K562 (cell line): ENCODE results near the gene NDUFB8. TPM values are rescaled to one million over a fixed set of nuclear protein-coding genes. Genes with fewer than 3 reads are reported as not detected.

Experiments
- ATAC-seq: fragments of 200-7000 bp; cut with Tn5 transposase; 3 replicates; pipeline ENCODE4 v1.9.1; 2020; ENCODE audit warnings: moderate library complexity
- BruUV-seq: library from RNA; stranded (reverse); fragments of 400-500 nt; replicated peaks from 2 replicates; lab custom pipeline; 2021; lab: Mats Ljungman, UMichigan
- CTCF ChIA-PET: fragments of 300-600 bp; formaldehyde crosslinking; extraction: SDS; loops from one replicate; lab custom pipeline; 2021; ENCODE audit warnings: low intra/inter-chr PET ratio; lab: Yijun Ruan, JAX
- POLR2A ChIA-PET: fragments of 300-600, 350-650 bp; sonication (Branson Sonifier 250); formaldehyde crosslinking; extraction: SDS; loops from one replicate; lab custom pipeline; 2021; ENCODE audit warnings: antibody characterized with exemption, inconsistent platforms; lab: Yijun Ruan, JAX
- DNase-seq, 4 experiments: peaks; one replicate each; pipeline versions ENCODE4 v3.0.0 to v3.0.0-alpha.2; 2011 to 2018; ENCODE audit warnings: low spot score in 3 of 4, mixed read lengths in 3 of 4; ENCODE audit errors: extremely low read depth in 1 of 4
- FAIRE-seq: peaks from 2 replicates; lab custom pipeline; 2011; peaks lifted over from hg19 to GRCh38; lab: Jason Lieb, UNC
- H2AFZ ChIP-seq: 2 replicates; pipeline ENCODE4 v1.6.0; 2011; ENCODE audit warnings: low read depth, low read length, control low read depth, inconsistent platforms
- H3K27ac ChIP-seq: fragments of 200-600 bp; 3 replicates; pipeline ENCODE4 v1.8.0; 2011; ENCODE audit warnings: low read depth, mild to moderate bottlenecking, control low read depth, inconsistent platforms, low read length, moderate library complexity, mixed read lengths; ENCODE audit errors: extremely low read depth
- H3K27me3 ChIP-seq, 2 experiments: fragments of 300-600 bp in 1 of 2; 2 replicates in 1 of 2; 3 replicates in 1 of 2; pipeline versions ENCODE4 v1.6.0 to v1.8.0; 2011; ENCODE audit warnings: inconsistent platforms in 2 of 2, low read length in 2 of 2, mild to moderate bottlenecking in 1 of 2, mixed read lengths in 1 of 2, moderate library complexity in 1 of 2; ENCODE audit not compliant: control insufficient read depth in 2 of 2, insufficient read depth in 2 of 2
- H3K36me3 ChIP-seq: fragments of 300-600 bp; 3 replicates; pipeline ENCODE4 v1.8.0; 2011; ENCODE audit warnings: mild to moderate bottlenecking, low read length, inconsistent platforms; ENCODE audit not compliant: control insufficient read depth, insufficient read depth
- H3K4me1 ChIP-seq, 2 experiments: fragments of 200-600 bp in 1 of 2; replicated peaks in 1 of 2; 2 replicates in 1 of 2; 3 replicates in 1 of 2; pipeline versions ENCODE4 v1.5.1 to v1.8.0; 2011; ENCODE audit warnings: inconsistent platforms in 2 of 2, low read length in 2 of 2, mild to moderate bottlenecking in 1 of 2, mixed read lengths in 1 of 2, moderate library complexity in 1 of 2; ENCODE audit not compliant: control insufficient read depth in 2 of 2, insufficient read depth in 2 of 2
- H3K4me2 ChIP-seq: 2 replicates; pipeline ENCODE4 v1.6.1; 2011; ENCODE audit warnings: low read length, control low read depth, inconsistent platforms, mixed read lengths; ENCODE audit not compliant: insufficient read depth
- H3K4me3 ChIP-seq: fragments of 200-600 bp; sonication (generic), shearing (Covaris generic); 2 replicates; pipeline ENCODE4 v1.5.1; 2016; ENCODE audit warnings: control low read depth, inconsistent platforms
- H3K79me2 ChIP-seq: fragments of 200-600 bp; 3 replicates; pipeline ENCODE4 v1.8.0; 2011; ENCODE audit warnings: low read length, inconsistent platforms; ENCODE audit not compliant: control insufficient read depth, insufficient read depth
- H3K9ac ChIP-seq, 2 experiments: 2 replicates each; pipeline versions ENCODE4 v1.6.0 to v1.6.1; 2011; ENCODE audit warnings: low read depth in 2 of 2, low read length in 2 of 2, control low read depth in 1 of 2, inconsistent platforms in 1 of 2, mild to moderate bottlenecking in 1 of 2, mixed read lengths in 1 of 2; ENCODE audit not compliant: insufficient read depth in 1 of 2
- H3K9me1 ChIP-seq: one replicate; pipeline ENCODE4 v1.6.0; 2011; ENCODE audit warnings: inconsistent platforms, mild to moderate bottlenecking, low read length, moderate library complexity; ENCODE audit not compliant: control insufficient read depth, insufficient read depth
- H3K9me3 ChIP-seq: replicated peaks from 2 replicates; pipeline ENCODE4 v1.5.1; 2011; ENCODE audit warnings: low read depth, low read length, inconsistent platforms; ENCODE audit not compliant: control insufficient read depth, insufficient read depth
- H4K20me1 ChIP-seq: replicated peaks from 2 replicates; pipeline ENCODE4 v1.6.1; 2011; ENCODE audit warnings: low read length, inconsistent platforms, mixed read lengths; ENCODE audit not compliant: control insufficient read depth, insufficient read depth
- CBFA2T2 ChIP-seq: fragments of 450-650 bp; conservative IDR thresholded peaks from 2 replicates; pipeline ENCODE4 v1.6.1; 2017; ENCODE audit warnings: mild to moderate bottlenecking
- ELK1 ChIP-seq: sonication (generic); formaldehyde crosslinking; IDR thresholded peaks from 2 replicates; pipeline ENCODE4 v1.8.1; 2022; ENCODE audit warnings: missing genetic modification reagents
- MLX ChIP-seq, 2 experiments: fragments of 450-650 bp in 1 of 2; sonication (generic) in 1 of 2; formaldehyde crosslinking; conservative IDR thresholded peaks; 2 replicates each; pipeline versions ENCODE4 v1.4.0 to v1.8.1; 2020 to 2022; ENCODE audit warnings: mild to moderate bottlenecking in 1 of 2, missing genetic modification reagents in 1 of 2
- NFRKB ChIP-seq: fragments of 450-650 bp; IDR thresholded peaks from 2 replicates; pipeline ENCODE4 v1.6.1; 2016; ENCODE audit warnings: low read depth
- POLR3A ChIP-seq: IDR thresholded peaks from 2 replicates; pipeline ENCODE4 v1.6.1; 2011; ENCODE audit warnings: borderline replicate concordance, mild to moderate bottlenecking, moderate library complexity; ENCODE audit not compliant: insufficient read length, insufficient read depth; ENCODE audit errors: extremely low read depth
- TBL1XR1 ChIP-seq, 2 experiments: IDR thresholded peaks; 2 replicates each; pipeline ENCODE4 v1.6.1; 2012; ENCODE audit warnings: improper control_type of control experiment in 2 of 2, low read length in 2 of 2, mild to moderate bottlenecking in 1 of 2
- TCF7 ChIP-seq: sonication (generic); IDR thresholded peaks from 2 replicates; pipeline ENCODE4 v1.6.1; 2016; ENCODE audit warnings: antibody characterized with exemption, borderline replicate concordance
- THRB ChIP-seq: fragments of 450-650 bp; formaldehyde crosslinking; conservative IDR thresholded peaks from 2 replicates; pipeline ENCODE4 v1.4.0; 2022; ENCODE audit warnings: mild to moderate bottlenecking, missing genetic modification characterization
- ZBTB40 ChIP-seq, 2 experiments: fragments of 450-650 bp in 1 of 2; sonication (generic) in 1 of 2; formaldehyde crosslinking in 1 of 2; IDR thresholded peaks; 2 replicates each; pipeline versions ENCODE4 v1.7.1 to v1.9.0; 2016 to 2022; ENCODE audit warnings: inconsistent platforms in 1 of 2, mild to moderate bottlenecking in 1 of 2, missing genetic modification reagents in 1 of 2
- WGBS: fragments of 100-300 bp; shearing (Covaris generic); methylation state at CpG from one replicate; pipeline ENCODE4 v1.1.6; 2016; ENCODE audit warnings: low coverage, mixed read lengths; ENCODE audit not compliant: insufficient coverage; ENCODE audit errors: missing lambda C conversion rate; 5-methylcytosine and 5-hydroxymethylcytosine counted together
- in situ Hi-C: fragments of 300-500 bp; cut with MboI; formaldehyde crosslinking; loops from 4 replicates; pipeline ENCODE4 v1.15.0; 2018; ENCODE audit warnings: inconsistent platforms, mixed read lengths
- intact Hi-C: fragments of 100-400 bp; cut with micrococcal nuclease; formaldehyde crosslinking; loops from 2 replicates; pipeline ENCODE4 v1.14.2; 2022
- polyA plus RNA-seq, 8 experiments: library from polyadenylated mRNA; depleted of rRNA in 4 of 8; stranded (reverse) in 5 of 8; unstranded in 3 of 8; fragments of >200 nt; fragmentation: Nextera tagmentation in 2 of 8; fragmentation: Illumina TruSeq in 1 of 8; extraction: Ambion mirVana in 2 of 8; extraction: Trizol in 1 of 8; gene quantifications; 2 replicates each; pipeline versions ENCODE4 v1.2.1 to v1.2.3, GENCODE V29; 2011 to 2014; ENCODE audit warnings: inconsistent platforms in 1 of 8, missing spikeins in 1 of 8
- total RNA-seq, 7 experiments: library from RNA; depleted of rRNA in 6 of 7; stranded (reverse); fragments of >200 nt in 6 of 7; fragmentation: Illumina TruSeq in 2 of 7; extraction: Trizol in 2 of 7; gene quantifications; 2 replicates each; pipeline versions ENCODE4 v1.2.1 to v1.2.3, GENCODE V29; 2011 to 2021; ENCODE audit warnings: low replicate concordance in 1 of 7

The NDUFB8 gene
- total and polyA plus RNA-seq, 9 of the 15 experiments (the other 6 are each of a cell fraction or from before 2014, with no cell fraction given), result 131 to 360 (median 199) TPM

GRCh38 chr10:100537475-100537874 is 7.8 kb upstream of the NDUFB8 start:
- intact Hi-C loops, result no loop called here
- no TSS peak for BruUV-seq
- TF ChIP-seq TCF7 (no peak), THRB (CRISPR knock-in tag) (no peak), ZBTB40 (IDR thresholded peaks at IDR 0.05) (no peak), ZBTB40 (CRISPR knock-in tag; IDR thresholded peaks at IDR 0.05) (no peak), POLR3A (no peak), NFRKB (no peak), TBL1XR1 (IDR thresholded peaks at IDR 0.05; ENCODE audit: low read length in 2 of 2) (no peak), MLX (CRISPR knock-in tag; conservative IDR thresholded peaks at IDR 0.05) (no peak), ELK1 (no peak), CBFA2T2 (no peak)

More at GRCh38 chr10:100537475-100537874, 7.8 kb upstream of the NDUFB8 start:
- ChIA-PET POLR2A (no interaction called here), CTCF (no interaction called here)
- no peak overlapping the region for H3K9ac ChIP-seq
- H3K27ac ChIP-seq, result no peak overlapping the region
- H3K4me3 ChIP-seq, result no peak overlapping the region
- ATAC-seq (no peak), DNase-seq (no peak), FAIRE-seq (no peak)
- H3K9me1 ChIP-seq, result no peaks in the 10 kb centered on the region
- no peak overlapping the region for H3K4me2 ChIP-seq
- H3K27me3 ChIP-seq, result no peaks in the 10 kb centered on the region
- 73% methylated on average over 4 of the region's 4 CpGs for WGBS
- no peaks in the 10 kb centered on the region for H3K9me3 ChIP-seq
- H3K4me1 ChIP-seq, result peaks cover 0 to 4% of the 10 kb centered on the region in 2 experiments; a peak in 3 of 5 replicates
- peaks cover 33% of the 10 kb centered on the region for H3K36me3 ChIP-seq
- no peaks in the 10 kb centered on the region for H4K20me1 ChIP-seq
- no peak overlapping the region for H2AFZ ChIP-seq
- H3K79me2 ChIP-seq, result peaks cover 24% of the 10 kb centered on the region
- in situ Hi-C loops, result no loop called here
